K562 (cell line): ENCODE measurements around the gene SCARF2. TPM values are rescaled to one million over a fixed set of nuclear protein-coding genes. Genes with fewer than 3 reads are reported as not detected.

ENCODE experiments used
- CEBPB ChIP-seq: fragments of 450-650 bp; IDR thresholded peaks from 2 replicates; pipeline ENCODE4 v1.6.1; 2016; ENCODE audit warnings: missing genetic modification characterization, missing compliant biosample characterization
- CXXC5 ChIP-seq: fragments of 250-450 bp; sonication (Bioruptor Pico); IDR thresholded peaks from 2 replicates; pipeline ENCODE4 v1.8.0; 2022; ENCODE audit warnings: inconsistent platforms, mild to moderate bottlenecking, moderate library complexity
- MAFK ChIP-seq: IDR thresholded peaks from 2 replicates; pipeline ENCODE4 v1.6.1; 2011; ENCODE audit warnings: low read length, improper control_type of control experiment
- NR1H2 ChIP-seq: sonication (generic); formaldehyde crosslinking; IDR thresholded peaks from 2 replicates; pipeline ENCODE4 v1.4.0; 2020; ENCODE audit warnings: mild to moderate bottlenecking, missing genetic modification reagents
- STAT6 ChIP-seq: sonication (generic); formaldehyde crosslinking; IDR thresholded peaks from 2 replicates; pipeline ENCODE4 v1.8.1; 2023; ENCODE audit warnings: mild to moderate bottlenecking, missing genetic modification reagents
- TCF7L2 ChIP-seq: fragments of 150-350 bp; IDR thresholded peaks from 2 replicates; pipeline ENCODE4 v1.6.1; 2016; ENCODE audit warnings: low read depth, mild to moderate bottlenecking, low read length, moderate library complexity
- ZNF644 ChIP-seq: fragments of 200-800 bp; sonication (Bioruptor generic); IDR thresholded peaks from 2 replicates; pipeline ENCODE4 v1.6.1; 2016; ENCODE audit warnings: low read depth, missing genetic modification characterization, missing compliant biosample characterization
- polyA plus RNA-seq, 8 experiments: library from polyadenylated mRNA; depleted of rRNA in 4 of 8; stranded (reverse) in 5 of 8; unstranded in 3 of 8; fragments of >200 nt; fragmentation: Nextera tagmentation in 2 of 8; fragmentation: Illumina TruSeq in 1 of 8; extraction: Ambion mirVana in 2 of 8; extraction: Trizol in 1 of 8; gene quantifications; 2 replicates each; pipeline versions ENCODE4 v1.2.1 to v1.2.3, GENCODE V29; 2011 to 2014; ENCODE audit warnings: inconsistent platforms in 1 of 8, missing spikeins in 1 of 8
- total RNA-seq, 7 experiments: library from RNA; depleted of rRNA in 6 of 7; stranded (reverse); fragments of >200 nt in 6 of 7; fragmentation: Illumina TruSeq in 2 of 7; extraction: Trizol in 2 of 7; gene quantifications; 2 replicates each; pipeline versions ENCODE4 v1.2.1 to v1.2.3, GENCODE V29; 2011 to 2021; ENCODE audit warnings: low replicate concordance in 1 of 7
- TF ChIP-seq, protein P1 (sequence below), 2 experiments: fragments of 450-650 bp; formaldehyde crosslinking in 1 of 2; IDR thresholded peaks; 2 replicates each; pipeline versions ENCODE4 v1.4.0 to v1.6.1; 2014 to 2020; ENCODE audit warnings: mild to moderate bottlenecking in 2 of 2, borderline replicate concordance in 1 of 2, low read depth in 1 of 2
- TF ChIP-seq, protein P2 (sequence below): sonication (generic); formaldehyde crosslinking; IDR thresholded peaks from 2 replicates; pipeline ENCODE4 v1.8.0; 2023; ENCODE audit warnings: missing genetic modification reagents, mild to moderate bottlenecking, borderline replicate concordance

The SCARF2 gene
- total and polyA plus RNA-seq, 9 of the 15 experiments (the other 6 are each of a cell fraction or from before 2014, with no cell fraction given): 0.06 to 0.32 (median 0.21) TPM; not detected in 5

- TF ChIP-seq, protein P1, sequence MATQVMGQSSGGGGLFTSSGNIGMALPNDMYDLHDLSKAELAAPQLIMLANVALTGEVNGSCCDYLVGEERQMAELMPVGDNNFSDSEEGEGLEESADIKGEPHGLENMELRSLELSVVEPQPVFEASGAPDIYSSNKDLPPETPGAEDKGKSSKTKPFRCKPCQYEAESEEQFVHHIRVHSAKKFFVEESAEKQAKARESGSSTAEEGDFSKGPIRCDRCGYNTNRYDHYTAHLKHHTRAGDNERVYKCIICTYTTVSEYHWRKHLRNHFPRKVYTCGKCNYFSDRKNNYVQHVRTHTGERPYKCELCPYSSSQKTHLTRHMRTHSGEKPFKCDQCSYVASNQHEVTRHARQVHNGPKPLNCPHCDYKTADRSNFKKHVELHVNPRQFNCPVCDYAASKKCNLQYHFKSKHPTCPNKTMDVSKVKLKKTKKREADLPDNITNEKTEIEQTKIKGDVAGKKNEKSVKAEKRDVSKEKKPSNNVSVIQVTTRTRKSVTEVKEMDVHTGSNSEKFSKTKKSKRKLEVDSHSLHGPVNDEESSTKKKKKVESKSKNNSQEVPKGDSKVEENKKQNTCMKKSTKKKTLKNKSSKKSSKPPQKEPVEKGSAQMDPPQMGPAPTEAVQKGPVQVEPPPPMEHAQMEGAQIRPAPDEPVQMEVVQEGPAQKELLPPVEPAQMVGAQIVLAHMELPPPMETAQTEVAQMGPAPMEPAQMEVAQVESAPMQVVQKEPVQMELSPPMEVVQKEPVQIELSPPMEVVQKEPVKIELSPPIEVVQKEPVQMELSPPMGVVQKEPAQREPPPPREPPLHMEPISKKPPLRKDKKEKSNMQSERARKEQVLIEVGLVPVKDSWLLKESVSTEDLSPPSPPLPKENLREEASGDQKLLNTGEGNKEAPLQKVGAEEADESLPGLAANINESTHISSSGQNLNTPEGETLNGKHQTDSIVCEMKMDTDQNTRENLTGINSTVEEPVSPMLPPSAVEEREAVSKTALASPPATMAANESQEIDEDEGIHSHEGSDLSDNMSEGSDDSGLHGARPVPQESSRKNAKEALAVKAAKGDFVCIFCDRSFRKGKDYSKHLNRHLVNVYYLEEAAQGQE (IDR thresholded peaks at IDR 0.05; ENCODE audit: borderline replicate concordance): 0 out of 2 replicates have a peak, but pooled peaks have one; percentile 3
- TF ChIP-seq, protein P1 (CRISPR knock-in tag; IDR thresholded peaks at IDR 0.05; ENCODE audit: low read depth): peak; percentile 67; the same call in 1 of the 2 replicates
- TF ChIP-seq STAT6 (CRISPR knock-in tag) (peak; percentile 46; the same call in 1 of the 2 replicates), CXXC5 (CRISPR knock-in tag) (peak; percentile 74), NR1H2 (CRISPR knock-in tag) (no peak; the same call in 1 of the 2 replicates), MAFK (no peak), ZNF644 (tag) (no peak), CEBPB (tag) (peak; percentile 98), TCF7L2 (no peak)
- TF ChIP-seq, protein P2, sequence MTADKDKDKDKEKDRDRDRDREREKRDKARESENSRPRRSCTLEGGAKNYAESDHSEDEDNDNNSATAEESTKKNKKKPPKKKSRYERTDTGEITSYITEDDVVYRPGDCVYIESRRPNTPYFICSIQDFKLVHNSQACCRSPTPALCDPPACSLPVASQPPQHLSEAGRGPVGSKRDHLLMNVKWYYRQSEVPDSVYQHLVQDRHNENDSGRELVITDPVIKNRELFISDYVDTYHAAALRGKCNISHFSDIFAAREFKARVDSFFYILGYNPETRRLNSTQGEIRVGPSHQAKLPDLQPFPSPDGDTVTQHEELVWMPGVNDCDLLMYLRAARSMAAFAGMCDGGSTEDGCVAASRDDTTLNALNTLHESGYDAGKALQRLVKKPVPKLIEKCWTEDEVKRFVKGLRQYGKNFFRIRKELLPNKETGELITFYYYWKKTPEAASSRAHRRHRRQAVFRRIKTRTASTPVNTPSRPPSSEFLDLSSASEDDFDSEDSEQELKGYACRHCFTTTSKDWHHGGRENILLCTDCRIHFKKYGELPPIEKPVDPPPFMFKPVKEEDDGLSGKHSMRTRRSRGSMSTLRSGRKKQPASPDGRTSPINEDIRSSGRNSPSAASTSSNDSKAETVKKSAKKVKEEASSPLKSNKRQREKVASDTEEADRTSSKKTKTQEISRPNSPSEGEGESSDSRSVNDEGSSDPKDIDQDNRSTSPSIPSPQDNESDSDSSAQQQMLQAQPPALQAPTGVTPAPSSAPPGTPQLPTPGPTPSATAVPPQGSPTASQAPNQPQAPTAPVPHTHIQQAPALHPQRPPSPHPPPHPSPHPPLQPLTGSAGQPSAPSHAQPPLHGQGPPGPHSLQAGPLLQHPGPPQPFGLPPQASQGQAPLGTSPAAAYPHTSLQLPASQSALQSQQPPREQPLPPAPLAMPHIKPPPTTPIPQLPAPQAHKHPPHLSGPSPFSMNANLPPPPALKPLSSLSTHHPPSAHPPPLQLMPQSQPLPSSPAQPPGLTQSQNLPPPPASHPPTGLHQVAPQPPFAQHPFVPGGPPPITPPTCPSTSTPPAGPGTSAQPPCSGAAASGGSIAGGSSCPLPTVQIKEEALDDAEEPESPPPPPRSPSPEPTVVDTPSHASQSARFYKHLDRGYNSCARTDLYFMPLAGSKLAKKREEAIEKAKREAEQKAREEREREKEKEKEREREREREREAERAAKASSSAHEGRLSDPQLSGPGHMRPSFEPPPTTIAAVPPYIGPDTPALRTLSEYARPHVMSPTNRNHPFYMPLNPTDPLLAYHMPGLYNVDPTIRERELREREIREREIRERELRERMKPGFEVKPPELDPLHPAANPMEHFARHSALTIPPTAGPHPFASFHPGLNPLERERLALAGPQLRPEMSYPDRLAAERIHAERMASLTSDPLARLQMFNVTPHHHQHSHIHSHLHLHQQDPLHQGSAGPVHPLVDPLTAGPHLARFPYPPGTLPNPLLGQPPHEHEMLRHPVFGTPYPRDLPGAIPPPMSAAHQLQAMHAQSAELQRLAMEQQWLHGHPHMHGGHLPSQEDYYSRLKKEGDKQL (CRISPR knock-in tag): no peak
These were observed 8.1 kb downstream of the SCARF2 start (continued) for GRCh38 chr22:20429254-20430100.
